ENCODE data around the gene KCNH3.

KCNH3 gene

DNA sequence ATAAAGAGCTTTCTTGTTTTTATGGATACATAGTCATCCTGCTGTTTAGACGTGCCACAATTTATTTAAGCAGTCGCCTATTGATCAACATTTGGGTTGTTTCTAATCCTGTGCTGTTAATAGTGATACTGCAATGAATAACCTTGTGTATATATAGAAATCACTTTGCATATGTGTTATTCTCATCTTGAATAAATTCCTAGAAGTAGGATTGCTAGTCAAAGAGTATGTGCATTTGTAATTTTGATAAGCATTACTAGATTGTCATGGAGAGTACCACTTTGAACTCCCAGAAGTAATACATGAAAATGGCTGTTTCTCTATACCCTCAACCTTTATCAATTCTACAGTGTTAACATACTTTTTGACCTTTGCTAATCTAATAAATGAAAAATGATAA, 44.9 kb upstream of the KCNH3 start:
- peaks cover 34% of the 10 kb centered on the region for H3K4me1 ChIP-seq (ENCODE audit: insufficient read depth, poor library complexity, severe bottlenecking)

DNA sequence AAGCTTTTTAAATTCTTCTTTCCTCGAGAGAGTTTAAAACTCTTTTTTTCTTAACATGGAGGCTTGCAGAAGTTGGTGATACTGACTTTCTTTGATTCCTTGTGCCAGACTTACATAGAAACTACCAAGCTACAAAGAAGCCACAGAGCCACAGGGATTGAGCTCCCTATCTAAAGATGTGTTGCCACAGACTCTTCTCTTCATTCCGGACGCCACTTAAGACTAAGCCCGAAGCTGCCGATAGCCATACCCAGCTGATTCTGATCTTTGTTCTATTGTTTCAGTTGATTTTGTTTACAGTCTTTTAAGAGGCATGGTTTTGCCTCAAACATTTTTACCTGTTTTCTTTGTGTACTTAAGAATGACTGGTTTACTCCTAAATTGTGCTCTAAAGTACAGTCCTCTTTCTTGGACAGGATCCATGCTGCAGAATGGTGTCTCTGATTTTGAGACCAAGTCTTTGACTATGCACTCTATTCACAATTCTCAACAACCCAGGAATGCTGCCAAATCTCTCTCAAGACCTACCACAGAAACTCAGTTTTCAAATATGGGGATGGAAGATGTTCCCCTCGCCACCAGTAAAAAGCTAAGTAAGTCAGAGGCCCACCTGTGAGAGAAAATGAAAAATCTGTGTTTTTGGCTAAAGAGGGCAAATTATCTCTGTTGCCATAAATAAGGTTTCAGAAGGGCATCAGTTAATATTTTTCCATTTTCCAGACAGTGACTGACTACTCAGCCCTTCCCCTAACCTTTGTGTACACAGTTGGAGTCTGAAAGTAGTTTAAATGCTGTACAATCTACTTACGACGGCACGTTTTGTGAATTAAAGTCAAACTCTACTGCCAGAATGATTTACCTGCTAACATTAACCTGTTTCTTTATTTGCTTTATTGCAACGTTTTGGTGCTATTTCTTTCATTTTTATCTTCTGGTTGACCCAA, 42.1 kb upstream of the KCNH3 start:
- Histone ChIP-seq H3K27ac (ENCODE audit: poor library complexity, severe bottlenecking) (no peak overlapping the region), H3K4me1 (ENCODE audit: insufficient read depth, poor library complexity, severe bottlenecking) (peaks cover 6% of the 10 kb centered on the region), H3K4me3 (ENCODE audit: severe bottlenecking) (no peak overlapping the region), H3K36me3 (ENCODE audit: low read depth) (peaks cover 61% of the 10 kb centered on the region), H3K9me3 (ENCODE audit: severe bottlenecking) (no peaks in the 10 kb centered on the region), H3K27me3 (ENCODE audit: insufficient read depth, poor library complexity, severe bottlenecking) (no peaks in the 10 kb centered on the region)
- DNase-seq (ENCODE audit: low spot score): no peak
- ATAC-seq (ENCODE audit: low read depth): no peak
- no peak for TF ChIP-seq CTCF (IDR thresholded peaks at IDR 0.05; ENCODE audit: poor library complexity, severe bottlenecking)

More for the DNA sequence above, 44.9 kb upstream of the KCNH3 start:
- DNase-seq (ENCODE audit: low spot score): no peak
- no peaks in the 10 kb centered on the region for H3K9me3 ChIP-seq (ENCODE audit: severe bottlenecking)
- ATAC-seq (ENCODE audit: low read depth): no peak
- peaks cover 49% of the 10 kb centered on the region for H3K36me3 ChIP-seq (ENCODE audit: low read depth)
- H3K27me3 ChIP-seq (ENCODE audit: insufficient read depth, poor library complexity, severe bottlenecking): no peaks in the 10 kb centered on the region
- H3K27ac ChIP-seq (ENCODE audit: poor library complexity, severe bottlenecking): no peak overlapping the region
- H3K4me3 ChIP-seq (ENCODE audit: severe bottlenecking): no peak overlapping the region
- no peak for TF ChIP-seq CTCF (IDR thresholded peaks at IDR 0.05; ENCODE audit: poor library complexity, severe bottlenecking)

- TF ChIP-seq CTCF (IDR thresholded peaks at IDR 0.05; ENCODE audit: poor library complexity, severe bottlenecking): no peak
- peak overlapping the region; percentile 94 for H3K27ac ChIP-seq (ENCODE audit: poor library complexity, severe bottlenecking)
- no peaks in the 10 kb centered on the region for H3K27me3 ChIP-seq (ENCODE audit: insufficient read depth, poor library complexity, severe bottlenecking)
- no peak overlapping the region for H3K4me3 ChIP-seq (ENCODE audit: severe bottlenecking)
- H3K9me3 ChIP-seq (ENCODE audit: severe bottlenecking): no peaks in the 10 kb centered on the region
- peaks cover 59% of the 10 kb centered on the region for H3K36me3 ChIP-seq (ENCODE audit: low read depth)
- peaks cover 39% of the 10 kb centered on the region for H3K4me1 ChIP-seq (ENCODE audit: insufficient read depth, poor library complexity, severe bottlenecking)
- ATAC-seq (ENCODE audit: low read depth): no peak
- DNase-seq (ENCODE audit: low spot score): no peak
These were observed 36.9 kb upstream of the KCNH3 start for GRCh38 chr12:49501895-49502294.

DNA sequence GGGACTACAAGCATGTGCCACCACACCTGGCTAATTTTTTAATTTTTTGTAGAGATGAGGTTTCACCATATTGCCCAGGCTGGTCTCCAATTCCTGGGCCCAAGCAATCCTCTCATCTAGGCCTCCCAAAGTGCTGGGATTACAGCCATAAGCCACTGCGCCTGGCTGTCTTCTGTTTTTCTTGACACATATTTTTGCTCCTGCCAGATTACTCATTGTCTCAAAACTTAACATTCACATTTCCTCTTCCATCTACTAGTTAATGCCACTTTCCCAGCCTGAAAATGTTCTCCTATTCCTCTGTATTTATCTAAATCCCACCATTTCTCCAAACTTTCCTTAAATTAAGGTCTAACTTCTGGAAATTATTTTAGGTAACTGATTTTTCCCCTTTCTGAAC, 36.2 kb upstream of the KCNH3 start:
- H3K4me1 ChIP-seq (ENCODE audit: insufficient read depth, poor library complexity, severe bottlenecking): peaks cover 44% of the 10 kb centered on the region
- H3K9me3 ChIP-seq (ENCODE audit: severe bottlenecking): no peaks in the 10 kb centered on the region
- peaks cover 58% of the 10 kb centered on the region for H3K36me3 ChIP-seq (ENCODE audit: low read depth)
- no peak for DNase-seq (ENCODE audit: low spot score)
- H3K4me3 ChIP-seq (ENCODE audit: severe bottlenecking): no peak overlapping the region
- no peak for TF ChIP-seq CTCF (IDR thresholded peaks at IDR 0.05; ENCODE audit: poor library complexity, severe bottlenecking)
- no peaks in the 10 kb centered on the region for H3K27me3 ChIP-seq (ENCODE audit: insufficient read depth, poor library complexity, severe bottlenecking)
- no peak for ATAC-seq (ENCODE audit: low read depth)
- peak overlapping the region; percentile 94 for H3K27ac ChIP-seq (ENCODE audit: poor library complexity, severe bottlenecking)

GRCh38 chr12:49503674-49504180, 35.1 kb upstream of the KCNH3 start:
- no peaks in the 10 kb centered on the region for H3K27me3 ChIP-seq (ENCODE audit: insufficient read depth, poor library complexity, severe bottlenecking)
- DNase-seq (ENCODE audit: low spot score) (peak; percentile 88), ATAC-seq (ENCODE audit: low read depth) (peak; percentile 75)
- peaks cover 48% of the 10 kb centered on the region for H3K4me1 ChIP-seq (ENCODE audit: insufficient read depth, poor library complexity, severe bottlenecking)
- no peak for TF ChIP-seq CTCF (IDR thresholded peaks at IDR 0.05; ENCODE audit: poor library complexity, severe bottlenecking)
- peak overlapping the region; percentile 94 for H3K27ac ChIP-seq (ENCODE audit: poor library complexity, severe bottlenecking)
- H3K9me3 ChIP-seq (ENCODE audit: severe bottlenecking): no peaks in the 10 kb centered on the region
- H3K4me3 ChIP-seq (ENCODE audit: severe bottlenecking): no peak overlapping the region
- H3K36me3 ChIP-seq (ENCODE audit: low read depth): peaks cover 61% of the 10 kb centered on the region

All from RWPE2 (cell line).